ENCODE measurements around the gene POLN.
"Not testable (repeated sequence)": the region's sequence is repeated elsewhere in the genome, so short reads cannot be mapped to it uniquely, and the experiment has no call there.

Gene POLN

DNA sequence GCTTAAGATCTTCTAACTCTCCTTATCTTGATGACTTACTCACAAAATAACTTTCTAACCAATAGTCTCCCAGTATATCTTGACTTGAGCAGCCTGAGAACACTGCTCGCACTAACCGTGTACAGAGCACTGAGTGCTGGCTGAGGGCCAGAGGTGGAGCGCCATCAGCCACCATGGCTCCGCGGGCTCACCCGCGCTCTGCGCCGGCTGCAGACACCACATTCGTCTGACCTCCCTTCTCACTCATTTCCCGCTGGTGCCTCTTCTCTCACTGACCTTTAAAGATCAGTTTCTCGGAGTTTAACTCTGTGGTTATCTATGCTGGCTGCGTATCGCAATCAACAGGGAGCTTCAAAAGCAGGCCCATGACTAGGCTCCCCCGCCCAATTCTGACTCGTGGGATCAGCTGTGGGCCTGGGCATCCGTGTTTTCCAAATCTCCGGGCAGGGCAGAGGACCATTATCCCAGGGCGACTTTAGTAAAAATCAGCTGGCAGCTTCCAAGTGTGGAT, 78.6 kb downstream of the POLN start:
- DNase-seq (ENCODE audit: low read depth), result no peak

DNA sequence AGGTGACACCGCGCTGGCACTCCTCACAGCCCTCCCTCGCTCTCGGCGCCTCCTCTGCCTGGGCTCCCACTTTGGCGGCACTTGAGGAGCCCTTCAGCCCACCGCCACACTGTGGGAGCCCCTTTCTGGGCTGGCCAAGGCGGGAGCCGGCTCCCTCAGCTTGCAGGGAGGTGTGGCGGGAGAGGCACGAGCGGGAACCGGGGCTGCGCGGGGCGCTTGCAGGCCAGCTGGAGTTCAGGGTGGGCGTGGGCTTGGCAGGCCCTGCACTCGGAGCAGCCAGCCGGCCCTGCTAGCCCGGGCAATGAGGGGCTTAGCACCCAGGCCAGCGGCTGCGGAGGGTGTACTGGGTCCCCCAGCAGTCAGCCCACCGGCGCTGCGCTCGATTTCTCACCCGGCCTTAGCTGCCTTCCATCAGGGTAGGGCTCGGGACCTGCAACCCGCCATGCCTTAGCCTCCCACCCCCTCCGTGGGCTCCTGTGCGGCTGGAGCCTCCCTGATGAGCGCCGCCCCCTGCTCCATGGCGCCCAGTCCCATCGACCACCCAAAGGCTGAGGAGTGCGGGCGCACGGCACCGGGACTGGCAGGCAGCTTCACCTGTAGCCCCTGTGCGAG, 80.7 kb downstream of the POLN start:
- DNase-seq (ENCODE audit: low read depth), result not testable (repeated sequence)

DNA sequence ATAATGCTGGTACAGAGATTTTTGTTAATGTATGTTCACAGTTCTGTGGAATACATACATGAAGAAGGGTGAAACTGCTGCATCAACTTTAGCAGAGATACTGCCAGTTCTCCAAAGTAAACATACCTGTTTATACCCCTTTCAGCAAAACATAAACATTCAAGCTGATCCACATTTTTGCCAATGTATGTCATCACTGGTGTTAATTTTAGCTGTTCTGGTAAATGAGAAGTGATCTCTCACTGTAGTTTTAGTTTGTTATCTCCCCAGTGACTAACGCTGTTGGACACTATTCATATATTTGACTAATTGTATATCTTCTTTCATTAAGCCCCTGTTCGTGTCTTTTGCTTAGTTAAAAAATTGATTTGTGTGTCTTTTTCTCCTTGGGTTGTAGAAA, 82.0 kb downstream of the POLN start:
- no peak for DNase-seq (ENCODE audit: low read depth)

DNA sequence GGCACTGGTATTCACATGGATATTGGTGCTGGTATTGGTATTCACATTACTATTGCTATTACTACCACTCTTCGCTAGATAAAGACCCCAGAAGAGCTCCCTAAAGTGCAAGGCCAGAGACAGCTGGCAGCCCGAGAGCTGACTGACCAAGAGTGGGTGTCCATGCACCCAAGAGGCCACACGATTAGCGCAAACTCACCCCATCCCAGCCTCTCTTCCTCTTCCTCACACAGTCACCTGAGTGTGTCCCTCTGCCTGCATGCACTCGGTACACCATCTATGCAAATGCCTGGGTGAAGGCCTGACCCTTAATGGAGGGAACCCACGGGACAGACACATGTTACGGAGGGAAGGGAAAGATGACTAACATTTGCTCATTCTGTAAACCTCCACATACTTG, 86.7 kb downstream of the POLN start:
- no peak for DNase-seq (ENCODE audit: low read depth)

DNA sequence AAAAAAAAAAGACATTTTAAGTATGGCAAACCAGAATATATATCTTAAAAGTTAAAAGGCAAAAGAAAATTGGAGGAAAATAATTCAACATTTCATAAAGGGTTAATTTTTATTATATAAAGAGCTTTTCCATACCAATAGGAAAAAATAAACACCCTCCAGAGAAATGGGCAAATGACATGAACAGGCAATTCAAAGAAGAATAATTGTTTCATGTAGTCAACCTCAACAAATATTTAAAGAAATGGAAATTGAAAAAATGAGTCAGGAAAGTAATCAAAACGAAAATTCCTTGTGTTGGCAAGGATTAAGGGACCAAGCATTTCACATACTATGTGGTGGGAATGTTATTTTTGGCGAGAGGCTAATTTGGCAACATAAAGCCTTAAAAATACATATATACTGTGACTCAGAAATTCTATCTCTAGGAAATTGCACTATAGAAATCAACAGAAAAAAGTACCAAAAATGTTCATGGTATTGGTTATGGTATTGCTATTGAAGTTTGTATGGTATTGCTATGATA, 87.6 kb downstream of the POLN start:
- DNase-seq (ENCODE audit: low read depth), result no peak

DNA sequence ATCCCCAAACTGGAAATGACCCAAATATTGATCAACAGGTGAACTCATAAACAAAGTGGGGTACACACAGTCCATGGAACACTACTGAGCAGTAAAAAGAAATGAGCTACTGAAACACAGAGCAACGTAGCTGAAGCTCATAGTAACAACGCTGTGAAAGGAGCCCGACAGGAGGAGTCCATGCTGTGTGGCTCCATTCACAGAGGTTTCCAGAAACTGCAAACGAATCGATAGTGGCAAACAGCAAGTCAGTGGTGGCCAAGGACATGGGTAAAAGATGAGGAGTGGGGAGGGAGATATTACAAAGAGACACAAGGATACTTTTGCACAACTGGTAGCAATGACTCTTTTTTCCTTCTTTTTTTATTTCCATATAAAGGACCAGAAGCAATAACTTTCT, 90.4 kb downstream of the POLN start:
- DNase-seq (ENCODE audit: low read depth), result no peak

DNA sequence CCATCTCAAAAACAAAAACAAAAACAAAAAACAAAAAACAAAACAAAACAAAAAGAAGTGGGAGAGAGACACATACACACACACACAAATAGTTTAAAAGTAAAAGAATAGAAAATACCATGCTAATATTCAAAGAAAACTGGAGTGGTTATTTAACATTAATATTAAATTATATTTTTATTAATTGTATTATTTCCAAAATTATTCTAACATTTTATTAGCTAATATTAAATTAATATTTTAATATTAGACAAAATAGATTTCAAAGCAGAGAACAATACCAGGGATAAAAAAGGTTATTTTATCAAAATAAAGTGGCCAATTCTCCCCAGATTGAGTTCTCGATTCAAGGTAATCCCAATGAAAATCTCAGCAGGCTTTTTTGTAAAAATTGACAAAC, 91.8 kb downstream of the POLN start:
- DNase-seq (ENCODE audit: low read depth), result no peak

DNA sequence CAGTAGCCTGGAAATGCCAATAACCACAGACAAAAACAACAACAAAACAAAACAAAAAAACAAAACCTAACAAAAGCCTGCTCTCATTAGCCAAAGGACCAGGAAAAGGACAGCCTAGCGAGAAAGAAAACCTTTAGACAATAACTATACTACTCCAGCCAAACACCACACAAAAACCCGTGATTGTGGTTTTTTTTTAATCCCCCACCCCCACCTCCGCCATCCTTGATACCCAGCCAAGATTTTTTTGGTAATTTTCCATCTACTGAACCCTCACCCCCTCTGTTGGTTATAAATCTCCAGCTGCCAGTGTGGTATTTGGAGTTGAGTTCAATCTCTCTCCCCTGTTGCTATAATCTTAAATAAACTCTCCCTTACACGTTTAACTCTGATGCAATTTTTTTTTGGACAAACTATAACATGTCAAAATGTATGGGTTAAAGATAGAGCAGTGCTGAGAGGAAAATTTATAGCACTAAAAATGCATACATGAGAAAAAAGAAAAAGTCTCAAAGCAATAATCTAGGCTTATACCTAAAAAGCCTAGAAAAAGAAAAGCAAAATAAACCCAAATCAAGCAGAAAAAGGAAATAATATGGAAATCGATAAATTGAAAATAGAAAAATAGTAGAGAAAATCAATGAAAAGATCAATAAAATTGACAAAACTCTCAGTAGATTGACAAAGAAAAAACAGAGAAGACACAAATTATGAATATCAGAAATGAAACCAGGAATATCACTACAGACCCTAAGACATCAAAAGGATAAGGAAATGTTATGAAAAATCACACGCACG, 99.1 kb downstream of the POLN start:
- DNase-seq (ENCODE audit: low read depth), result no peak

DNA sequence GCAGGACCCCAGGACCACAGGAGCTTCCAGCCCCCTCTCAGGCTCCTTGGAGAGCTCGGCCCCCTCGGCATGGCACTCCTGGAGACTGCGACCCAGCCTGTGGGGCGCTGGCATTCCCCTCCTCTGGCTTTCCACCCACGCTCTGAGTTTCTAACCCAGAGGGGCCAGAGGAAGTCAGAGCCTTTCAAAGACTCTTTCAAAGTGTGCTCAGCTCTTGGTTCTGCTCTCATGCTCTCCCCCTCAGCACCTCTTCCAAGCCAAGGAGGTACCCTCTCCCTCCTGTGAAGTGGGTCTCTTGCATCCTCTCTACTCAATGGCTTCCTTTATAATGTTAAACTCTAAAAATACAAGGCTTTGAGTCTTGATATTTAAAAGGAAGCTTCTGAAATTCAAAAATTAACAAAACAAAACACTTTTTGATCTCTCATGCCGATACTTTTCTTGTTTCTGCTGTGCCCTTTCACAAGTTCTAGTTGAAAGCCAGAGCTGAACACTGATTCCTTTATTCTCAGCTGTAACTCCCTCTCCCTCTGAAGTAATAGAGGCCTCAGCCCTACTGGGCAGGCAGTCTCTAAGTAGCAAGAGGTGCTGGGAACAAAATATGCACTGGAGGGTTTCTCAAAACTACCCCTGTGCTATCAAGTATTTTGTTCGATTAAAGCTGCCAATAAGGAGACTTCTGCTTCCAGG, 100.0 kb downstream of the POLN start:
- DNase-seq (ENCODE audit: low read depth), result no peak

DNA sequence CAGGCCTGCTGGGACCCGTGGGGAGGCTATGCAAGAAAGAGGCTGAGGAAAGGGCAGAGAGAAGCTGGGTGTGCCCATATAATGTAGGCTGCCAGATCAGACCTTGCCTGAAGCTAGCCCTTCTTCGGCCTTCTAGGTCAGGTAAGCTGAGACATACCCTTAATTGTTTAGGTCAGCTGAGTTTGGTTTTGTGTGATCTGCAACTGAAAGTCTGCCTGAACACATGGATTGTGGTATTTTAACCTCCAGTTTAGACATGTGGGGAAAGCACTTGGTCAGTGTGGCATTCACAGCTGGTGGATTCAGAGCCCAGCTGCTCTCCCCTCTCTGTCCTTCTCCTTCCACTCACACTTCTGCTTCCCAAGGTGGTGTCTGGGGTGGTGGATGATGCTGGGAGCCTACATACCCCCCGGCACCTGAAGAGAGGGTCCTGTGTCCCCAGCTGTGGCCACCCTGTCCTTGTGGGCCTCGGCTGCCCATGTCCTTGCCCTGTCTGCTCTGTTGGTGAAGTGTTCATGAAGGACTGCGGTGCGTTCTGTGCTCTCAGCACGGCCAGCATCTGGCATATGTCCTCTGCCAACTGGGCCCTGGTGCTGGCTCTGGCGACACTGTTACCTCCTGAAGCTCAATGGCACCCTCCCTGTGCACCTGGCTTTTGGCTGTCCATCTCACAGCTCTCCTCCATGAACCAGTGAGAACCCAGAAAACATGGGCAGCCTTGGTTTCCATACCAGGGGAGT, 100.7 kb downstream of the POLN start:
- no peak for DNase-seq (ENCODE audit: low read depth)

DNA sequence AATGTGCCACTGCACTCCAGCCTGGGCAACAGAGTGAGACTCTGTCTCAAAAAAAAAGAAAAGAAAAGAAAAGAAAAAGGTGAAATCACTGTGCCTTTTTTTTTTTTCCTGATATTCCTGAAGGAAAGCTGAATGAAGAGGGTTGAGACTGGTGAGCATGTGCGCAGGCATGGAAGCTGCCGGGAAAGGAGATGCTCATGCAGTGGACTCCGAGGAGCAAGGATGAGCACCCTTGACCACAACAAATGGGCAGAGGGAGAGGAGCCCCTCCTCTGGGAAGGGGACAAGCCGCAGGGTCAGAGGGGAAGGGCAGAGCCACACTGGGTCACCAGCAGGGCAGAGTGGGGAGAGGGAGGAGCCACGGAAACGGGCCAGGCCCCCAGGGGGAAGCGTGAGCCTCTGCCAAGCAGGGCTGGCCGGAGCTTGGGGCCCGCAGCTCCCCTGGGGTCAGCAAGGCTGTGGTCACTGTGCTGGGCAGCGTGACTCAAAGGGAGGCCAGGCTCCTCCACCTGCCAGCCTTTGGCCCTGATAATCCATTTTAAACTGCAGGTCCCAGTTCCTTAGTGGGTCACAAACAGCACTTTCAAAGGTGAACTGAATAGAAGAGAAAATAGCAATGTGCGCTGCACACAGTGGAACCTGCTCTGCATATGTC, 102.9 kb downstream of the POLN start:
- no peak for DNase-seq (ENCODE audit: low read depth)

DNA sequence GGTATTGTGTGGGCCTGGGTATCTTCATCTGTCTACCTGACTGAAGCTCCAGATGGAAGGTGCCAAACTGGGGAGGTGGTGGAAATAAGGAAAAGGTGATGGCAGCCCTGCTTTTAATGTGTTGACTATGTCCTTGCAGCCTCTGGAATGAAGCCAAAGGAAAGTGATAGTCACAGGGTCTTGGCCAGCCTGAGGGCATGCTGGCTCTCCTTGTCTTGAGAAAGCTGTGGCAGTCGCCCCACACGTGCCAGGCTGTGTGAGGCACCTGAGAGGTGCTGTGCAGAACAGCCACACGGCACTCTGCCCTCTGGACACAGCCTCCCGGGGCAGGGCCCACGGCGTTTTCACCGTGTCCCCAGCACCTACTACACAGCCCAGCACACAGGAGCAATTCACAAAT, 105.2 kb downstream of the POLN start:
- no peak for DNase-seq (ENCODE audit: low read depth)

DNA sequence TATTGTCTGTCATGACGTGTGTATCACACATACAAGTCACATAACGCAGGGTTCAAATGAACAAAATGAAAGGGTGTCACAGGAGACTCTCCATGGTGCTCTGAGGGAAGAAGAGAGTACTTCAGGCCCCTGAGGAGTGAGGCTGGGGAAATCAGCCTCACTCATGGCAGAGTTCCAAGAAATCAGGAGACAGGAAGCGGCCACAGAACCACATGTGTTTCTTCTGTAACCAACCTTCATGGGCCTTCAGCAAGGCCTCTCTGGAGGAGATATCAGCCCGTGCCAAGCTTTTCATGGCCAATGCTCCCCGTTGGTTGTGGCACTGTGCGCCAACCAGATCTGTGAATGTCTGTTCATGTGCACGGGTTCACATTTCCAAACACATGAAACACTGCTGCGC, 106.8 kb downstream of the POLN start:
- DNase-seq (ENCODE audit: low read depth), result no peak

DNA sequence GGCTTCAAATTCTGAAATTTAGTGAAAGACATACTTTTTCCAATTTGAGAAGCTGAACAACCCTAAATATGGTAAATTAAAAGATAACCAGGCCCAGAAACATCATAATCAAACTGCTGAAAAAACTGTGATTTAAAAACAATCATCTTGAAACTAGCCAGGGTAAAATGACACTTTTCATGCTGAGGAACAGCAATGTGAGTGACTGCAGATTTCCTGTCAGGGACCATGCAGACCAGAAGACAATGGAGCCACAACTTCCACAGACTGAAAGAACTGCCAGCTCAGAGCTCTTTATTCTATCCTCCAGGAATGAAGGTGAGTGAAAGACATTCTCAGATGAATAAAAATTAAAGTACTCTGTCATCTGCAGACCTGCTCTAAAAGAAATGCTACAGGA, 109.5 kb downstream of the POLN start:
- no peak for DNase-seq (ENCODE audit: low read depth)

DNA sequence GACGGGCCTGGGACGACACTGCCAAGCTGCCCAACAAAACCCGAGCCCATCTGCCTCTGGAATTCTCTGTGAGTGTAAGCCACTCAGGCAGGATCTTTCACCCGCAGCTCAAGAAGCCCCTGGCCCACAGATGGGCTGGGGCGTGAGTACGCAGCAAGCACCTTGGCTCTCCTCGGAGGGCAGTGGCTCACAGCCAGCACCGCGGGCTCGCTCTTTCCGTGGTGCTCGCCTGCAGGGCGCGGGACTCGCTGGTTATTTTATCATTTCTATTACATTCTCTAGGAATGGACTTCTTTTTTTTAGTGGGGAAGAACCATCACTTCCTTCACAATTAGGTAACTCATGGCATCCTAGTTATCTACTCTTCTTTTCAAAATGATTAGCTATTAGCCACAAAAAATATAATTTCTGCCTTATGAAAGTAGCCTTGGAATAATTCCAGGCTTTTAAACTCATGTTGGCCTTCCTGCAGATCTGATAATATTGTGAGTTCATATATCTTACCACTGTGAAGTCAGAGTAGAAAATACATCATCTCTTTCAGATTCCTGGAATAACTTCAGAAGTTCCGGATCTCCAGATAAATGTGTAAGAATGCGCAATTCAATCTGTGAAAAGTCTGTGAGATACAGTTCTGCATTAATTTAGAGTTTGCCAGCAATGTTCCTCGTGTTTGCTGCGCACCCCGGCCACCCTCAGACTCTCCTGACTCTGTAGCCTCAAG, 114.2 kb downstream of the POLN start:
- DNase-seq (ENCODE audit: low read depth), result no peak

DNA sequence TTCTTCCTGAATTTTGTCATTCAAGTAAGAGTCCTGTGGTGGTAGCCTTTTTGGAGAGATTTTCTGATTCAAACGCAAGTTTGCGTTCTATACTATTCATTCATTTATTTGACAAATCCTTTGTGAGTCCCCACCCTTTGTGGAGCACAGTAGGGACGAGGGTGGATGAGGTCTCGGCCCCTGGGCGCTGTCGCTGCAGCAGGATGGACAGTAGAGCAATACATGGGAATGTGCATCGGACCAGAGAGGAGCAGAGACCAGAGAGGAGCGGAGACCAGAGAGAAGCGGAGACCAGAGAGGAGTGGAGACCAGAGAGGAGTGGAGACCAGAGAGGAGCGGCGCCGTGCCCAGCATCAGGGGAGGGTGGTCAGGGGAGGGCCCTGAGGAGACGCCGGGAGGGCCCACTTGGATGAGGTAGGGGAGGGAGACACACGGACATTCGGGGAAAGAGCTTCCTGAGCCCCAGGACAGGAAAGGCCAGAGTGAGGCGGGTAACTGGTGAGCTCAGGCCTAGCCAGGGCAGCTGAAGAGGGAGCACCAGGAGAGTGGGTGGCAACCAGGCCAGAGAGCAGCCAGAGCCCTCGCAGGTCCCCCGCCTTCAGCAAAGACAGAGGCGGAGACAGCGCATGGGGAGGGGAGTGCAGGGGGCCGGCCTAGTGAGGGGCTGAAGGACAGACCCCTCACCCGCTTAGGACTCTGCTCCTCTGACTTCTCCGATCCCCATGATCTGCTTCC, 115.4 kb downstream of the POLN start:
- DNase-seq (ENCODE audit: low read depth), result no peak

DNA sequence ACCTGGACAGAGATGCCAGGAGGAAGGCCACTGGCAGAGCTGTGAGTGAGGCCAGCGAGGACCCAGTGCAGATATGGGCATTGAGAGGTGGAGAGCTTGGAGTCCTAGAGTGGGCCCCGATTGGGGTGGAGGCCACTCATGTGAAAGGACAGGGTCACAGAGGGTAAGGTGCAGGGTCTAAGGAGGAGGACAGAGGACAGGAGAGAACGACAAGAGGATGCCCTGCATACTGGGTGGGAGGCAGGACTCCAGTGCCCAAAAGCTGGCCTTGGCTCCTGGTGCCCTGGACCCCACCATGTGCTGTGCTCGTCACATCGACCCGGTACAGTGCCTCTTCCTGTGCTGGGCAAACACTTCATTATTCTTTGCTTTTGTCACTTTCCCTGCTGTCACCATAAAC, 116.1 kb downstream of the POLN start:
- DNase-seq (ENCODE audit: low read depth), result no peak

DNA sequence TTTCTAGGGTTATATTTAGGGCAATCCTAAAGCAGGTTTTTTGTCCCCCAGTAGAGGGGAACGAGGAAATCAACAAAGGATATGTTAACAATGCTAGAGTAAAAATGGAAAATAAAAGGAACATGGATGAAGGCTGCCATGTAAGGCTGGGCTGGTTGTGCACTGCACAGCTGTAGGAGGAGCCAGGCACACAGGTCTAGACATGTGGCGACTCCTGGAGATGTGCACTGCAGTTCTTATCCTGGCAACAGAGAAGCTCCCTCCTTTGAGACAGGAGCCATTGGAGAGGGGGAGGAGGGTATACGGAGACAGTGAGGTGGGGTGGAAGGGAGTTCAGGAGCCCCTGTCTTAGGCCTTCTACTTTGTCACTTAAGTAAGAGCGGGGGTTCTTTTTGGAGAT, 116.9 kb downstream of the POLN start:
- no peak for DNase-seq (ENCODE audit: low read depth)

DNA sequence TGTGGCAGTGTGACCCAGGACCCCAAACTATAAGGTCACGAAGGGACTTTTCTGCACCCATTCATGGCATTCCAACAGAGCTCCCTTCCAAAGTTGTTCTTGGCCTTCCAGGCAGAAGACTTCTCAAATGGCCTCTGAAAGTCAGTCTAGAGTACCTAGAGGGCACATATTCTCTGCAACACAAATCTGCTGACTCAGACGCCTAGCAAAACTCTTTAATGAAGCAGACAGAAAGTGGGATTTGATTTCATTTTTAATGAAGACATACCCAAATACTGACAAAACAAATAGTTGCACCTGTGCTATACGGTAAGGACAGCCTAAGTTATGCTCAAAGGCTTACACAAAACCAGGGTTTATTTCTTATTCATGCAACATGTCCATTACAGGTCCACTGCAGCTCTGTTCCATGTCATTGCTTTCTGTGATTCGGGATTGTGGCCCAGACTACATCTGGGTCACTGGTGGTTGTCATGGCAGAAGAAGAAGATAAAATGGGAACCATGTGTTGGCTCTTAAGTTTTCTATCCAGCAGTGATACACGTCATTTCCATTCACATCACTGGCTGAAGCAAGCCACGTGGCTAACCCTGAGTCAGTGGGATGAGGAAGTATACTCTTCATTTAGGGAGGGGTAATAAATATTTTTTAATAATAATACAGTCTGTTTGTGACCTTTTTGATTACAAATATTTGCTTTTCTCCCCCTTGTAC, 125.1 kb downstream of the POLN start:
- DNase-seq (ENCODE audit: low read depth), result no peak

DNA sequence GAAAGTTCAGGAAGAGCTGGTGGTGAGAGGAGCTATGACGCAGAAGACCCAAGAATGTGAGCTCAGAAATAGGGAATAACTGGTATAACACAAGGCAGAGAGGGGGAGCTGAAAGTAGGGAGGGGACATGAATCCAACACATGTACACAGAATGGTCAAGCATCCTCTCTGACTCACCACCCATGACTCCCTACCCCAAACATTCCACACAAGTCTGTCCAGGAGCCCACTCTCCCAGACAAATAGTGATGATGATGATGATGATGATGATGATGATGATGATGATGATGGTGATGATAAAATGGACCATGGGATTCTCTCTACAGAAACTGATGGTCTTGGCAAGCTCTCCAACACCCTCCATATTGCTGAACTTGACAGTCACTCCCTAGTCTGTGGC, 136.4 kb downstream of the POLN start:
- DNase-seq (ENCODE audit: low read depth), result peak; percentile 15

Data from HS-5 (cell line).